ENCODE measurements around the gene PFDN2.

Gene PFDN2

GRCh38 chr1:161061419-161061818, 56.4 kb downstream of the PFDN2 start:
- no peak for DNase-seq (ENCODE audit: low read depth in 2 of 3, low spot score in 2 of 3)

GRCh38 chr1:161059293-161059692, 58.5 kb downstream of the PFDN2 start:
- no peak for DNase-seq (ENCODE audit: low read depth in 2 of 3, low spot score in 2 of 3)

DNA sequence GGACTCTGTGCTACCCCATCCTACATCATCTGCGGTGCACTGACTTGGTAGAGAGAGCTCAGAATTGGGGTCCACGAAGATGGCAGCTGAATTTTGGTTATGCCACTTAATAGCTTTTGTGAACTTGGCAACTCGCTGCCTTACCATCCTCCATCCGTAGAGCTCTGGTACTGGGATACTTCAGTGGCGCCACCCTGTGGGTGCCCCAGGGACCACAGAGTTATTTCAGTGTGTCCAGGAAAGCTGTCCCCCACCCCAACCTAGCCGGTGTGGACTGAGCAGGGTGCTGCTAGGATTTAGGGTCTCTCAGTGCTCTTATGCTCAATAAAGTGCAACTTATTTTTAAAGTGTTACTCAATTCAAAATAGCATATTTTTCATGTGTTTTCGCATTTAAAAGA, 63.0 kb downstream of the PFDN2 start:
- DNase-seq (ENCODE audit: low read depth in 2 of 3, low spot score in 2 of 3): no peak

GRCh38 chr1:161054232-161054631, 63.6 kb downstream of the PFDN2 start:
- DNase-seq (ENCODE audit: low read depth in 2 of 3, low spot score in 2 of 3): no peak

DNA sequence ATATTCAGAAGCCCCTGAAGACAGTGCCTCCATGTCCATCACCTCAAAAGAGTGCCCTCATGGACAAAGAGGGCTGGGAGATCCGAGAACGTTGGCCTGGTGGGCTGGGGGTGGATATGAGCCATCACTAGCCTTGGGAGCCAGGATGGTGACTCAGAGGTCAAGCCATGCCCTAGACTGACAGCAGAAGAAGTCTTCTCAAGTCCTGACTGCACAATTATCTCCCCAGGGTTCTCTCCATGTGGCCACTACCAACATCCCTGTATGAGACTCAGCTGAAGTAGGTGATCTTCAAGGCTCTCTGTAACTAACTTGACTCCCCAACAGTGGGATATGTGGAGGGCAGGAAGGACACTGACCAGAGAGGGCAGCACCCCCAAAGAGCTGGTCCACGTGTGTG, 64.9 kb downstream of the PFDN2 start:
- DNase-seq (ENCODE audit: low read depth in 2 of 3, low spot score in 2 of 3): no peak

DNA sequence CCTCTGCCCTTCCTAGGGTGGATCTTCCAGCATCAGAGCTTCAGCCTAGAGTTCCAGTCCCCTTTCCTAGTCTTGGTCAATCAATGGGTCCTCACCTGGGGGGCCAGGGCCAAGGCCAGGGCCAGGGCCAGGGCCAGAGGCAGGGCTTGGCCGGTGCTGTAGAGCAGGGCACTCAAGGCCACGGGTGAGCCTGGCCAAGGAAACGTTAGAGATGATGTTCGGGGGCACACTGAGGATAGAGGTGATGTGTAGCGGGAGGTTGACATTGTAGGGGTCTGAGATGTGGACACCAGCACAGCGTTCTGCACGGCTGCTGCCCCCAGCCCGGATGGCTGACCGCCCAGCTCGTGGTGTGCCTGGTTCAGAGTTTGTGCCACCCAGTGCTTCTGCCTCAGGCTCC, 66.6 kb downstream of the PFDN2 start:
- no peak for DNase-seq (ENCODE audit: low read depth in 2 of 3, low spot score in 2 of 3)
